Astrocyte (in vitro differentiated cells and primary cell): ENCODE results near the gene IGHMBP2. TPM values are rescaled to one million over a fixed set of nuclear protein-coding genes. Genes with fewer than 3 reads are reported as not detected.

ENCODE experiments used
- DNase-seq: peaks from one replicate; pipeline ENCODE4 v3.0.0-alpha.2; 2010; ENCODE audit warnings: low read depth
- FAIRE-seq: peaks from 2 replicates; lab custom pipeline; 2011; peaks lifted over from hg19 to GRCh38; lab: Jason Lieb, UNC
- H2AFZ ChIP-seq: 2 replicates; pipeline ENCODE4 v1.6.0; 2012; ENCODE audit warnings: low read depth, low read length, inconsistent platforms
- H3K27ac ChIP-seq: 2 replicates; pipeline ENCODE4 v1.5.1; 2011; ENCODE audit warnings: low read depth, low read length, inconsistent platforms
- H3K27me3 ChIP-seq: 2 replicates; pipeline ENCODE4 v1.6.0; 2011; ENCODE audit warnings: low read length, inconsistent platforms; ENCODE audit not compliant: insufficient read depth
- H3K36me3 ChIP-seq: 2 replicates; pipeline ENCODE4 v1.5.1; 2011; ENCODE audit warnings: low read length, inconsistent platforms; ENCODE audit not compliant: insufficient read depth
- H3K4me1 ChIP-seq: 2 replicates; pipeline ENCODE4 v1.5.1; 2011; ENCODE audit warnings: low read length, inconsistent platforms; ENCODE audit not compliant: insufficient read depth
- H3K4me2 ChIP-seq: 2 replicates; pipeline ENCODE4 v1.6.0; 2012; ENCODE audit warnings: low read length, inconsistent platforms
- H3K4me3 ChIP-seq: 2 replicates; pipeline ENCODE4 v1.5.1; 2011; ENCODE audit warnings: low read depth, mild to moderate bottlenecking, low read length, inconsistent platforms; ENCODE audit not compliant: insufficient read depth
- H3K79me2 ChIP-seq: 2 replicates; pipeline ENCODE4 v1.6.0; 2012; ENCODE audit warnings: mild to moderate bottlenecking, low read length, inconsistent platforms; ENCODE audit not compliant: insufficient read depth
- H3K9ac ChIP-seq: 2 replicates; pipeline ENCODE4 v1.6.0; 2012; ENCODE audit warnings: mild to moderate bottlenecking, low read length, inconsistent platforms
- H3K9me3 ChIP-seq: 2 replicates; pipeline ENCODE4 v1.5.1; 2012; ENCODE audit warnings: low read depth, mild to moderate bottlenecking, low read length, inconsistent platforms; ENCODE audit not compliant: insufficient read depth
- H4K20me1 ChIP-seq: 2 replicates; pipeline ENCODE4 v1.6.0; 2012; ENCODE audit warnings: low read length, inconsistent platforms; ENCODE audit not compliant: insufficient read depth
- H3K27ac Mint-ChIP-seq: one replicate; pipeline ENCODE4 v1.8.0; 2021; ENCODE audit warnings: mild to moderate bottlenecking, mixed read lengths; ENCODE audit not compliant: unreplicated experiment
- H3K27me3 Mint-ChIP-seq: one replicate; pipeline ENCODE4 v1.8.0; 2021; ENCODE audit warnings: low read depth, mixed read lengths; ENCODE audit not compliant: unreplicated experiment
- H3K36me3 Mint-ChIP-seq: one replicate; pipeline ENCODE4 v1.8.0; 2021; ENCODE audit warnings: low read depth, mixed read lengths; ENCODE audit not compliant: unreplicated experiment
- H3K4me1 Mint-ChIP-seq: one replicate; pipeline ENCODE4 v1.8.0; 2021; ENCODE audit warnings: low read depth, mixed read lengths; ENCODE audit not compliant: unreplicated experiment
- H3K4me3 Mint-ChIP-seq: one replicate; pipeline ENCODE4 v1.8.0; 2021; ENCODE audit warnings: mild to moderate bottlenecking, moderate library complexity, mixed read lengths; ENCODE audit not compliant: unreplicated experiment
- H3K9me3 Mint-ChIP-seq: one replicate; pipeline ENCODE4 v1.8.0; 2021; ENCODE audit warnings: mild to moderate bottlenecking, mixed read lengths; ENCODE audit not compliant: unreplicated experiment
- CTCF ChIP-seq: IDR thresholded peaks from 2 replicates; pipeline ENCODE4 v1.5.1; 2011; ENCODE audit warnings: low read depth, mild to moderate bottlenecking, inconsistent platforms, low read length, moderate library complexity; ENCODE audit not compliant: insufficient read depth
- EZH2 ChIP-seq: IDR thresholded peaks from 2 replicates; pipeline ENCODE4 v1.6.1; 2012; ENCODE audit warnings: mild to moderate bottlenecking, low read length, inconsistent platforms; ENCODE audit not compliant: insufficient read depth
- total RNA-seq: library from RNA; stranded (reverse); gene quantifications from 2 replicates; pipeline ENCODE4 v1.2.1, GENCODE V29; 2021

The IGHMBP2 gene
- total RNA-seq, 1 donor from 2014 or later: 14.0 TPM

GRCh38 chr11:68977781-68978625 is 74.3 kb downstream of the IGHMBP2 start:
- peaks cover 16% of the 10 kb centered on the region for H3K27me3 ChIP-seq
- H3K36me3 ChIP-seq: no peaks in the 10 kb centered on the region
- Mint-ChIP-seq H3K9me3 (peaks cover 2% of the 10 kb centered on the region), H3K27me3 (peaks cover 31% of the 10 kb centered on the region), H3K4me1 (no peaks in the 10 kb centered on the region), H3K36me3 (no peaks in the 10 kb centered on the region), H3K4me3 (no peak overlapping the region), H3K27ac (no peak overlapping the region)
- H4K20me1 ChIP-seq: no peaks in the 10 kb centered on the region
- no peaks in the 10 kb centered on the region for H3K79me2 ChIP-seq
- no peak for FAIRE-seq
- no peak overlapping the region for H2AFZ ChIP-seq
- no peak overlapping the region for H3K9ac ChIP-seq
- no peak for DNase-seq
- TF ChIP-seq EZH2: no peak
- TF ChIP-seq CTCF: no peak
- H3K4me3 ChIP-seq: no peak overlapping the region
- no peaks in the 10 kb centered on the region for H3K4me1 ChIP-seq
- H3K4me2 ChIP-seq: no peak overlapping the region
- no peaks in the 10 kb centered on the region for H3K9me3 ChIP-seq
- no peak overlapping the region for H3K27ac ChIP-seq

- no peak overlapping the region for H3K4me3 Mint-ChIP-seq
- no peaks in the 10 kb centered on the region for H3K36me3 Mint-ChIP-seq
- H3K27me3 Mint-ChIP-seq: peaks cover 30% of the 10 kb centered on the region
- no peaks in the 10 kb centered on the region for H3K9me3 Mint-ChIP-seq
- Histone ChIP-seq H3K79me2 (no peaks in the 10 kb centered on the region), H3K9ac (no peak overlapping the region), H2AFZ (no peak overlapping the region), H3K4me1 (no peaks in the 10 kb centered on the region), H3K4me2 (no peak overlapping the region), H3K36me3 (no peaks in the 10 kb centered on the region), H3K27ac (no peak overlapping the region), H3K27me3 (peaks cover 12% of the 10 kb centered on the region), H4K20me1 (no peaks in the 10 kb centered on the region), H3K9me3 (no peaks in the 10 kb centered on the region), H3K4me3 (no peak overlapping the region)
- H3K4me1 Mint-ChIP-seq: no peaks in the 10 kb centered on the region
- TF ChIP-seq EZH2: no peak
- no peak for TF ChIP-seq CTCF
- H3K27ac Mint-ChIP-seq: no peak overlapping the region
- DNase-seq (no peak), FAIRE-seq (no peak)
These were observed 74.9 kb downstream of the IGHMBP2 start for GRCh38 chr11:68978626-68978930.

- Histone ChIP-seq H2AFZ (no peak overlapping the region), H3K27ac (no peak overlapping the region), H3K36me3 (no peaks in the 10 kb centered on the region), H3K9ac (no peak overlapping the region), H3K4me2 (no peak overlapping the region), H3K9me3 (no peaks in the 10 kb centered on the region), H3K27me3 (peaks cover 10% of the 10 kb centered on the region), H4K20me1 (no peaks in the 10 kb centered on the region), H3K4me3 (no peak overlapping the region), H3K4me1 (no peaks in the 10 kb centered on the region), H3K79me2 (no peaks in the 10 kb centered on the region)
- Mint-ChIP-seq H3K27ac (no peak overlapping the region), H3K4me1 (no peaks in the 10 kb centered on the region), H3K36me3 (no peaks in the 10 kb centered on the region), H3K4me3 (no peak overlapping the region), H3K9me3 (no peaks in the 10 kb centered on the region), H3K27me3 (peaks cover 30% of the 10 kb centered on the region)
- no peak for TF ChIP-seq CTCF
- DNase-seq: no peak
- no peak for FAIRE-seq
These were observed 75.4 kb downstream of the IGHMBP2 start for GRCh38 chr11:68978931-68979594.
